ENCODE data around the gene CACNB2.

DNA sequence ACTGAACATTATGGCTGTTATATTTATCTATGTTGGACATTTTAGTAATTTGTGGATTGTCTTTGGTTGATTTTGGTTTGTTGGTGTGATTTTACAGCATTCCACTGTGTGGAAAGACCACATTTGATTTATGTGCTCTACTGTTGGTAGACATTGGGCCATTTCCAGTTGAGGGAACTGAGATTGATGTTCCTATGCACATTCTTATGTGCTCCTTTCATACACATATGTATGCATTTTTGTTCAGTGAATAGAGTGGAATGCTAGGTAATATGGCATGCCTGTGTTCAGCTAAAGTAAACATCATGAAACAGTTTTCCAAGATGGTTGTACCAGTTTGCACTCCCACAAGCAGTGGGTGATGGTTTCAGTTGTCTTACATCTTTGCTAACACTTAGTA lies 15.1 kb downstream of the CACNB2 start:
- TF ChIP-seq, protein P1, sequence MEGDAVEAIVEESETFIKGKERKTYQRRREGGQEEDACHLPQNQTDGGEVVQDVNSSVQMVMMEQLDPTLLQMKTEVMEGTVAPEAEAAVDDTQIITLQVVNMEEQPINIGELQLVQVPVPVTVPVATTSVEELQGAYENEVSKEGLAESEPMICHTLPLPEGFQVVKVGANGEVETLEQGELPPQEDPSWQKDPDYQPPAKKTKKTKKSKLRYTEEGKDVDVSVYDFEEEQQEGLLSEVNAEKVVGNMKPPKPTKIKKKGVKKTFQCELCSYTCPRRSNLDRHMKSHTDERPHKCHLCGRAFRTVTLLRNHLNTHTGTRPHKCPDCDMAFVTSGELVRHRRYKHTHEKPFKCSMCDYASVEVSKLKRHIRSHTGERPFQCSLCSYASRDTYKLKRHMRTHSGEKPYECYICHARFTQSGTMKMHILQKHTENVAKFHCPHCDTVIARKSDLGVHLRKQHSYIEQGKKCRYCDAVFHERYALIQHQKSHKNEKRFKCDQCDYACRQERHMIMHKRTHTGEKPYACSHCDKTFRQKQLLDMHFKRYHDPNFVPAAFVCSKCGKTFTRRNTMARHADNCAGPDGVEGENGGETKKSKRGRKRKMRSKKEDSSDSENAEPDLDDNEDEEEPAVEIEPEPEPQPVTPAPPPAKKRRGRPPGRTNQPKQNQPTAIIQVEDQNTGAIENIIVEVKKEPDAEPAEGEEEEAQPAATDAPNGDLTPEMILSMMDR (IDR thresholded peaks at IDR 0.05) = no peak
- no peak for TF ChIP-seq POLR2A (IDR thresholded peaks at IDR 0.05)
